Measurements from ENCODE around the gene CYTH1.

- no peak; the same call in 1 of the 2 replicates for TF ChIP-seq CTCF (IDR thresholded peaks at IDR 0.05)
- TF ChIP-seq MAX (IDR thresholded peaks at IDR 0.05; ENCODE audit: low read depth) = no peak
- no peak for TF ChIP-seq CHD2 (IDR thresholded peaks at IDR 0.05; ENCODE audit: low read length, partially characterized antibody)
- no peak for TF ChIP-seq TAF1 (IDR thresholded peaks at IDR 0.05; ENCODE audit: borderline replicate concordance, low read depth, low read length)
- no peak for TF ChIP-seq TCF12 (IDR thresholded peaks at IDR 0.05)
- TF ChIP-seq RCOR1 (IDR thresholded peaks at IDR 0.05; ENCODE audit: low read length) = no peak
- TF ChIP-seq RAD21 (IDR thresholded peaks at IDR 0.05; ENCODE audit: low read length) = no peak
- TF ChIP-seq REST (IDR thresholded peaks at IDR 0.05; ENCODE audit: low read depth, low read length) = no peak
- TF ChIP-seq EP300 (IDR thresholded peaks at IDR 0.05; ENCODE audit: borderline replicate concordance in 1 of 2, low read depth in 1 of 2, low read length in 1 of 2) = no peak
- TF ChIP-seq JUND (IDR thresholded peaks at IDR 0.05) = no peak
- TF ChIP-seq GABPA (IDR thresholded peaks at IDR 0.05; ENCODE audit: low read depth) = no peak
- TF ChIP-seq MEF2A (IDR thresholded peaks at IDR 0.05; ENCODE audit: borderline replicate concordance, low read depth) = no peak
- no peak for TF ChIP-seq POLR2AphosphoS5 (IDR thresholded peaks at IDR 0.05; ENCODE audit: low read depth, low read length)
- TF ChIP-seq GATA2 (CRISPR knock-in tag; IDR thresholded peaks at IDR 0.05) = no peak
These were observed 93.0 kb downstream of the CYTH1 start for GRCh38 chr17:78689029-78689428.
